Neural progenitor cell (in vitro differentiated cells): ENCODE measurements around the gene OR14J1. TPM values are rescaled to one million over a fixed set of nuclear protein-coding genes. Genes with fewer than 3 reads are reported as not detected.
A peak's percentile ranks its signal among the peaks of the same experiment; 100 is the strongest.

Source experiments
- DNase-seq: peaks from one replicate; pipeline ENCODE4 v3.0.0-alpha.2; 2016; ENCODE audit warnings: low spot score
- H2AFZ ChIP-seq: fragments of 200-600 bp; sonication (generic); replicated peaks from 2 replicates; pipeline ENCODE4 v1.6.1; 2016; ENCODE audit warnings: antibody characterized with exemption
- H3F3A ChIP-seq: fragments of 200-600 bp; sonication (generic); 2 replicates; pipeline ENCODE4 v1.6.1; 2016; ENCODE audit warnings: antibody characterized with exemption, low read depth
- H3K27ac ChIP-seq: fragments of 200-600 bp; sonication (generic); 2 replicates; pipeline ENCODE4 v1.5.1; 2016; ENCODE audit warnings: mild to moderate bottlenecking
- H3K27me3 ChIP-seq: fragments of 200-600 bp; sonication (generic); 2 replicates; pipeline ENCODE4 v1.6.1; 2016; ENCODE audit warnings: mild to moderate bottlenecking, moderate library complexity
- H3K36me3 ChIP-seq: fragments of 200-600 bp; sonication (generic); 2 replicates; pipeline ENCODE4 v1.5.1; 2016
- H3K4me1 ChIP-seq: fragments of 200-600 bp; sonication (generic); 2 replicates; pipeline ENCODE4 v1.6.1; 2016; ENCODE audit warnings: mixed run types
- H3K4me2 ChIP-seq: fragments of 200-600 bp; sonication (generic); 2 replicates; pipeline ENCODE4 v1.6.1; 2016
- H3K4me3 ChIP-seq: fragments of 200-600 bp; sonication (generic); 2 replicates; pipeline ENCODE4 v1.5.1; 2016
- H3K79me2 ChIP-seq: fragments of 200-600 bp; sonication (generic); 2 replicates; pipeline ENCODE4 v1.6.1; 2016; ENCODE audit warnings: low read depth
- H3K9ac ChIP-seq: fragments of 200-600 bp; sonication (generic); 2 replicates; pipeline ENCODE4 v1.6.1; 2016
- H3K9me3 ChIP-seq: fragments of 200-600 bp; sonication (generic); 2 replicates; pipeline ENCODE4 v1.5.1; 2016; ENCODE audit warnings: low read depth
- H4K20me1 ChIP-seq: fragments of 200-600 bp; sonication (generic); 2 replicates; pipeline ENCODE4 v1.6.1; 2016; ENCODE audit warnings: low read depth
- H3K27ac Mint-ChIP-seq: 3 replicates; pipeline ENCODE4 v1.8.0; 2021; ENCODE audit warnings: mixed read lengths
- H3K27me3 Mint-ChIP-seq: 2 replicates; pipeline ENCODE4 v1.8.0; 2022; ENCODE audit warnings: low read depth, mild to moderate bottlenecking, inconsistent platforms, moderate library complexity, mixed read lengths; ENCODE audit not compliant: insufficient read depth
- H3K36me3 Mint-ChIP-seq: 3 replicates; pipeline ENCODE4 v1.8.0; 2021; ENCODE audit warnings: mixed read lengths
- H3K4me1 Mint-ChIP-seq: 3 replicates; pipeline ENCODE4 v1.8.0; 2021; ENCODE audit warnings: mixed read lengths
- H3K4me3 Mint-ChIP-seq: 3 replicates; pipeline ENCODE4 v1.8.0; 2021; ENCODE audit warnings: mild to moderate bottlenecking, moderate library complexity, mixed read lengths
- H3K9me3 Mint-ChIP-seq: 3 replicates; pipeline ENCODE4 v1.8.0; 2020; ENCODE audit warnings: mixed read lengths
- EZH2 ChIP-seq: fragments of 200-600 bp; sonication (generic); IDR thresholded peaks from 2 replicates; pipeline ENCODE4 v1.6.1; 2017; ENCODE audit warnings: antibody characterized with exemption, mild to moderate bottlenecking, moderate library complexity
- EZH2phosphoT487 ChIP-seq: fragments of 200-600 bp; sonication (generic); IDR thresholded peaks from 2 replicates; pipeline ENCODE4 v1.6.1; 2017; ENCODE audit warnings: antibody characterized with exemption
- total RNA-seq: library from RNA; depleted of rRNA; stranded (reverse); fragments of >200 nt; gene quantifications from 2 replicates; pipeline ENCODE4 v1.2.3, GENCODE V29; 2015; ENCODE audit warnings: low replicate concordance
- TF ChIP-seq, protein P1 (sequence below): fragments of 200-600 bp; sonication (generic); IDR thresholded peaks from 2 replicates; pipeline ENCODE4 v1.5.1; 2017; ENCODE audit warnings: antibody characterized with exemption, mild to moderate bottlenecking

Gene OR14J1
- total RNA-seq, 1 donor from 2014 or later: not detected

DNA sequence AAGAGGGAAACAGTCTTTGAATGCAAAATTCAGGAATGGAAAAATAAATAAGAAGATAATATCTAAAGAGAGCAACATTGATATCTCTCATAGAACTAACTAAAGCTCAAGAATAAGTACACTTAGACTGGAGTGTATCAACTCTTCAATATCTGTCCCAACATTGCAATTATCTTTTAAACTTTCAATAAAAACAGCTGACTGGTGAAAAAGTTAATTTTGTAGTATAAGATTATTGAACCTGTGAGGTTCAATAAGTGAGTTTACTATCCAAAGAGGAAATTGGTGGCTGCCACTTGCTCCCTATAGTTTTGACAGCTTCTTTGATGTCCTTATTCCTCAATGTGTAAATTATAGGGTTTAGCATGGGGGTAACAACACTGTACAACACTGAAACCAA is 53.5 kb downstream of the OR14J1 start:
- peaks cover 13% of the 10 kb centered on the region for H3K4me1 ChIP-seq
- Mint-ChIP-seq H3K4me1 (no peaks in the 10 kb centered on the region), H3K36me3 (no peaks in the 10 kb centered on the region), H3K27ac (no peak overlapping the region), H3K27me3 (peaks cover 3% of the 10 kb centered on the region), H3K4me3 (no peak overlapping the region), H3K9me3 (peaks cover 6% of the 10 kb centered on the region)
- no peak overlapping the region for H3K4me3 ChIP-seq
- no peaks in the 10 kb centered on the region for H3K9me3 ChIP-seq
- no peaks in the 10 kb centered on the region for H3K27me3 ChIP-seq
- H3K79me2 ChIP-seq: no peaks in the 10 kb centered on the region
- H3F3A ChIP-seq: peaks cover 5% of the 10 kb centered on the region
- DNase-seq: no peak
- no peak overlapping the region for H2AFZ ChIP-seq
- no peak overlapping the region for H3K9ac ChIP-seq
- no peak overlapping the region for H3K27ac ChIP-seq
- TF ChIP-seq, protein P1, sequence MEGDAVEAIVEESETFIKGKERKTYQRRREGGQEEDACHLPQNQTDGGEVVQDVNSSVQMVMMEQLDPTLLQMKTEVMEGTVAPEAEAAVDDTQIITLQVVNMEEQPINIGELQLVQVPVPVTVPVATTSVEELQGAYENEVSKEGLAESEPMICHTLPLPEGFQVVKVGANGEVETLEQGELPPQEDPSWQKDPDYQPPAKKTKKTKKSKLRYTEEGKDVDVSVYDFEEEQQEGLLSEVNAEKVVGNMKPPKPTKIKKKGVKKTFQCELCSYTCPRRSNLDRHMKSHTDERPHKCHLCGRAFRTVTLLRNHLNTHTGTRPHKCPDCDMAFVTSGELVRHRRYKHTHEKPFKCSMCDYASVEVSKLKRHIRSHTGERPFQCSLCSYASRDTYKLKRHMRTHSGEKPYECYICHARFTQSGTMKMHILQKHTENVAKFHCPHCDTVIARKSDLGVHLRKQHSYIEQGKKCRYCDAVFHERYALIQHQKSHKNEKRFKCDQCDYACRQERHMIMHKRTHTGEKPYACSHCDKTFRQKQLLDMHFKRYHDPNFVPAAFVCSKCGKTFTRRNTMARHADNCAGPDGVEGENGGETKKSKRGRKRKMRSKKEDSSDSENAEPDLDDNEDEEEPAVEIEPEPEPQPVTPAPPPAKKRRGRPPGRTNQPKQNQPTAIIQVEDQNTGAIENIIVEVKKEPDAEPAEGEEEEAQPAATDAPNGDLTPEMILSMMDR: no peak
- TF ChIP-seq EZH2: no peak
- TF ChIP-seq EZH2phosphoT487: no peak
- H4K20me1 ChIP-seq: no peaks in the 10 kb centered on the region
- peak overlapping the region; percentile 49 for H3K4me2 ChIP-seq
- no peaks in the 10 kb centered on the region for H3K36me3 ChIP-seq

DNA sequence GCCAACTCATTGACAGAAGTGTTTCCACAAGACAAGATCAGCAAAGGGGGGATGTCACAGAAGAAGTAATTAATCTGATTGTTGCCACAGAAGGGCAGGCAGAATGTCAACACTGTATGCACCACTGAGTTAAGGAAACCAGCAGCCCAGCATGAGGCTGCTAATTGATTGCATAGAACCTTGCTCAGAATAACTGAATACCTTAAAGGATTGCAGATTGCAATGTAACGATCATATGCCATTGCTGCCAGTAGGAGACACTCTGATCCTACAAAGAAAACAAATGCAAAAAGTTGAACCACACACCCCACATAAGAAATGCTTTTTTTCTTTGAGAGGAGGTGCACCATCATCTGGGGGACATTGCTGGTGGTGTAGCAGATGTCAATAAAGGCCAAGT is 54.1 kb downstream of the OR14J1 start:
- H3K4me2 ChIP-seq: peak overlapping the region; percentile 49

More for the DNA sequence above, 54.1 kb downstream of the OR14J1 start:
- Mint-ChIP-seq H3K27ac (no peak overlapping the region), H3K9me3 (peaks cover 6% of the 10 kb centered on the region), H3K4me3 (no peak overlapping the region), H3K36me3 (no peaks in the 10 kb centered on the region), H3K4me1 (no peaks in the 10 kb centered on the region), H3K27me3 (peaks cover 7% of the 10 kb centered on the region)
- no peaks in the 10 kb centered on the region for H4K20me1 ChIP-seq
- H3K27ac ChIP-seq: no peak overlapping the region
- H3K4me3 ChIP-seq: no peak overlapping the region
- H3K36me3 ChIP-seq: no peaks in the 10 kb centered on the region
- H2AFZ ChIP-seq: no peak overlapping the region
- no peak overlapping the region for H3K9ac ChIP-seq
- H3K27me3 ChIP-seq: no peaks in the 10 kb centered on the region
- H3K4me1 ChIP-seq: peaks cover 13% of the 10 kb centered on the region
- TF ChIP-seq, protein P1: peak; percentile 38
- TF ChIP-seq EZH2 (no peak), EZH2phosphoT487 (no peak)
- no peaks in the 10 kb centered on the region for H3K79me2 ChIP-seq
- H3F3A ChIP-seq: peaks cover 5% of the 10 kb centered on the region
- no peaks in the 10 kb centered on the region for H3K9me3 ChIP-seq
- peak; percentile 51 for DNase-seq

Other genes starting within 250 kb of the OR14J1 start
- gene OR2B3, start 214.4 kb upstream of the OR14J1 start, total RNA-seq: not detected in 2 replicates
- not detected in 2 replicates for gene OR2J1, start 202.2 kb upstream of the OR14J1 start, total RNA-seq
- gene OR2J3, start 193.6 kb upstream of the OR14J1 start, total RNA-seq: 0.04 TPM in 1 of 2 replicates, not detected in the other
- gene OR2J2, start 130.8 kb upstream of the OR14J1 start, total RNA-seq: 0.09 TPM in 1 of 2 replicates, not detected in the other
- gene OR5V1, start 67.2 kb downstream of the OR14J1 start, total RNA-seq: not detected in 2 replicates
- not detected in 2 replicates for gene OR12D3, start 73.6 kb downstream of the OR14J1 start, total RNA-seq
- gene OR12D2, start 93.9 kb downstream of the OR14J1 start, total RNA-seq: not detected in 2 replicates
- not detected in 2 replicates for gene OR12D1, start 113.2 kb downstream of the OR14J1 start, total RNA-seq
- not detected in 2 replicates for gene OR10C1, start 137.6 kb downstream of the OR14J1 start, total RNA-seq
- gene OR11A1, start 155.4 kb downstream of the OR14J1 start, total RNA-seq: not detected in 2 replicates
- not detected in 2 replicates for gene OR2H1, start 155.5 kb downstream of the OR14J1 start, total RNA-seq
- not detected in 2 replicates for gene MAS1L, start 186.3 kb downstream of the OR14J1 start, total RNA-seq